AG04449 (cell line): ENCODE data around the gene AGK.

Experiments
- CTCF ChIA-PET: fragments of 350-600 bp; formaldehyde crosslinking; extraction: SDS; loops from one replicate; lab custom pipeline; 2021; ENCODE audit warnings: antibody characterized with exemption; lab: Yijun Ruan, JAX
- POLR2A ChIA-PET: fragments of 400-600, 350-600 bp; formaldehyde crosslinking; extraction: SDS; loops from one replicate; lab custom pipeline; 2020; ENCODE audit warnings: antibody characterized with exemption, inconsistent platforms; lab: Yijun Ruan, JAX
- DNase-seq: peaks from one replicate; pipeline ENCODE4 v3.0.0-alpha.2; 2010; ENCODE audit warnings: low read depth, low spot score
- H3K4me3 ChIP-seq: 2 replicates; pipeline ENCODE4 v1.5.1; 2011; ENCODE audit warnings: low read depth, mild to moderate bottlenecking, control low read depth, low read length
- CTCF ChIP-seq: IDR thresholded peaks from one replicate; pipeline ENCODE4 v1.5.1; 2011; ENCODE audit warnings: mild to moderate bottlenecking, moderate library complexity, low read length, control low read depth, inconsistent platforms; ENCODE audit not compliant: insufficient read depth; ENCODE audit errors: missing control alignments

AGK gene

GRCh38 chr7:141691540-141691939 is 140.3 kb downstream of the AGK start:
- H3K4me3 ChIP-seq: no peak overlapping the region
- POLR2A ChIA-PET: no interaction called here
- CTCF ChIA-PET: no interaction called here
- no peak for TF ChIP-seq CTCF
- DNase-seq: no peak

DNA sequence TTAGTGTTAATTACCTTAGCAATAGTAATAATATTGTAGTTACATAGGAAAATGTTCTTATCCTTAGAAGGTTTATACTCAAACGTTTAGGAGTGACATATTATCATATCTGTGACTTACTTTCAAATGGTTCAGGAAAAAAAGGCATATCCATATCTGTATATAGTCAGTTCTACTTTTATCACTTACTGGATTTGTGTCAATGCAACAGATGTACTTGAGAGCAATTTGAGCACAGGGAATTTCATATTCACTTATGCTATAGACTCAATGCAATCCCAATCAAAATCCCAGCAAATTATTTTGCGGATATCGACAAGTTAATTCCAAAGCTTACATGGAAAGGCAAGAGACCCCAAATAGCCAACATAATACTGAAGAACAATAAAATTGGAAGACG is 140.8 kb downstream of the AGK start:
- CTCF ChIA-PET: no interaction called here
- DNase-seq: no peak
- no peak overlapping the region for H3K4me3 ChIP-seq
- POLR2A ChIA-PET: no interaction called here
- no peak for TF ChIP-seq CTCF

DNA sequence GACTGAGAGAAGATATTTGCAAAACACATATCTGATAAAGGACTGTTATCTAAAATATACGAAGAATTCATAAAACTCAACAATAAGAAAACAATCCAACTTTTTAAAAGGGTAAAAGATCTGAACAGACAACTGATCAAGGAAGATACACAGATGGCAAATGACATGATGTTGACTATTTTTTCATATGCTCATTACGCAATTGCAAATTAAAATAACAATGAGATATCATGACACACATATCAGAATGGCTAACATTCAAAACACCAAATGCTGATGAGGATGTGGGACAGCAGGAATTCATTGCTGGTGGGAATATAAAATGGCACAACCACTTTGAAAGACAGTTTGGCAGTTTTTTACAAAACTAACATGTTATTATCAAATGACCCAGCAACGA is 141.9 kb downstream of the AGK start:
- DNase-seq: no peak
- no peak overlapping the region for H3K4me3 ChIP-seq
- no peak for TF ChIP-seq CTCF
- ChIA-PET CTCF (no interaction called here), POLR2A (no interaction called here)

- ChIA-PET POLR2A (no interaction called here), CTCF (interaction anchor here (1.0 to 1.2 kb wide), 2 partner anchors 12 to 37 kb away, joined by 3 read pairs; no protein-coding TSS in a partner anchor)
- no peak for TF ChIP-seq CTCF
- no peak for DNase-seq
- H3K4me3 ChIP-seq: no peak overlapping the region
Observed at GRCh38 chr7:141695803-141696289, 144.6 kb downstream of the AGK start.

DNA sequence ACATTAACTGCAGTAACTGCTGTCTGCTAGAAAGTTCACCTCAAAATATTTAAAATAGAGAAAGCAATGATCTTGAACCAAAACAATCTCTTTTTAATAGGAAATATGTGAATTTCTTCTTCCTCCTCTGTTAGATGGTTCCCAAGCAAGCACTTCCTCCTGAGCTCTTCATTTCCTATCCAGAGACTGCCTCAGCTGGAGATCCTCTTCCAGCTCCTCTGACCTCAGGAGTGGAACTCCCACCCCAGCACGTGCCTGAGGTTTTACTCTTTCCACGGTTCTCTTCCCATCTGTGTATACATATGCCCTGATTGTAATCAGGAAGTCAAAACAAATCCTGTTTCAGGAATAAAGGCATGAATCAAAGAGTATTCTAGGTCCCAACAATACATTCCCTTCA is 145.1 kb downstream of the AGK start:
- ChIA-PET POLR2A (no interaction called here), CTCF (interaction anchor here (1.0 kb wide), 1 partner anchor 38 kb away, joined by 3 read pairs; no protein-coding TSS in a partner anchor)
- TF ChIP-seq CTCF: no peak
- H3K4me3 ChIP-seq: no peak overlapping the region
- DNase-seq: no peak

- POLR2A ChIA-PET: no interaction called here
- DNase-seq: no peak
- H3K4me3 ChIP-seq: no peak overlapping the region
- CTCF ChIA-PET: no interaction called here
- no peak for TF ChIP-seq CTCF
Observed at GRCh38 chr7:141697211-141697871, 146.1 kb downstream of the AGK start.
